Measurements from ENCODE around the gene GAN. TPM values are rescaled to one million over a fixed set of nuclear protein-coding genes. Genes with fewer than 3 reads are reported as not detected.
"Not testable (repeated sequence)": the region's sequence is repeated elsewhere in the genome, so short reads cannot be mapped to it uniquely, and the experiment has no call there.

GAN gene
- total RNA-seq, 1 donor from 2014 or later: 8.6 TPM

GRCh38 chr16:81416749-81417148, 102.0 kb downstream of the GAN start:
- no peak for TF ChIP-seq CTCF (IDR thresholded peaks at IDR 0.05)
- CTCF ChIA-PET: interaction anchor here (0.8 kb wide), 1 partner anchor 280 kb away, joined by 3 read pairs; no protein-coding TSS in a partner anchor
- H3K27me3 Mint-ChIP-seq: no peaks in the 10 kb centered on the region
- H3K36me3 Mint-ChIP-seq (ENCODE audit: low read depth): no peaks in the 10 kb centered on the region
- H3K9me3 Mint-ChIP-seq: no peaks in the 10 kb centered on the region
- ATAC-seq (ENCODE audit: low read depth): no peak
- H3K27ac Mint-ChIP-seq: no peak overlapping the region
- H3K4me3 Mint-ChIP-seq: no peak overlapping the region
- intact Hi-C loops (cut with micrococcal nuclease): no loop called here
- H3K4me1 Mint-ChIP-seq: peaks cover 16% of the 10 kb centered on the region
- no peak for DNase-seq
- POLR2A ChIA-PET: interaction anchor here (0.7 kb wide), 1 partner anchor 652 kb away, joined by 5 read pairs; no protein-coding TSS in a partner anchor

DNA sequence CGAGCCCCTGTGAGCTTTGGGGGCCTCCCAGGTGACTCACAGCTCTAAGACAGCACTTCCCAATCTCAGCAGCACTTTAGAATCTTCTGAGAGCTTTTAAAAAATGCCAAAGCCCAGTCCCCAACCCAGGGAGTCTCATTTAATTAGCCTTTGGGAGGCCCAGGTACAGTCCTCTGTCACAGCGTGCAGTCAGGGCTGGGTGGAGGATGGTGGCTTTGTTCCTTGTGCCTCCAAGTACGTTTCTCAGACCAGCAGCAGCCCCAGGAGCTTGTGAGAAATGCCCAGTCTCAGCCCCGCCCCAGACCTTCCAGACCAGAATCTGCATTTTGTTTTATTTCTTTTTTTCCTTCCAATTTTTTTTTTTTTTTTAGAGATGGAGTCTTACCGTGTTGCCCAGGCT, 102.4 kb downstream of the GAN start:
- no peaks in the 10 kb centered on the region for H3K9me3 Mint-ChIP-seq
- intact Hi-C loops (cut with micrococcal nuclease): no loop called here
- H3K4me3 Mint-ChIP-seq: no peak overlapping the region
- no peaks in the 10 kb centered on the region for H3K27me3 Mint-ChIP-seq
- peak overlapping the region; percentile 56 for H3K27ac Mint-ChIP-seq
- no peak for TF ChIP-seq CTCF (IDR thresholded peaks at IDR 0.05)
- no peaks in the 10 kb centered on the region for H3K36me3 Mint-ChIP-seq (ENCODE audit: low read depth)
- no peak for DNase-seq
- ChIA-PET POLR2A (interaction anchor here (0.7 kb wide), 2 partner anchors 26 to 532 kb away, joined by 3 to 4 read pairs; no protein-coding TSS in a partner anchor), CTCF (interaction anchor here (0.8 kb wide), 1 partner anchor 280 kb away, joined by 3 read pairs; no protein-coding TSS in a partner anchor)
- no peak for ATAC-seq (ENCODE audit: low read depth)
- H3K4me1 Mint-ChIP-seq: peaks cover 16% of the 10 kb centered on the region

GRCh38 chr16:81419806-81420205, 105.0 kb downstream of the GAN start:
- no peak overlapping the region for H3K4me3 Mint-ChIP-seq
- no peaks in the 10 kb centered on the region for H3K36me3 Mint-ChIP-seq (ENCODE audit: low read depth)
- H3K4me1 Mint-ChIP-seq: peaks cover 21% of the 10 kb centered on the region
- ATAC-seq (ENCODE audit: low read depth): no peak
- TF ChIP-seq CTCF (IDR thresholded peaks at IDR 0.05): no peak
- H3K27me3 Mint-ChIP-seq: no peaks in the 10 kb centered on the region
- ChIA-PET POLR2A (no interaction called here), CTCF (no interaction called here)
- no peaks in the 10 kb centered on the region for H3K9me3 Mint-ChIP-seq
- H3K27ac Mint-ChIP-seq: no peak overlapping the region
- intact Hi-C loops (cut with micrococcal nuclease): no loop called here
- no peak for DNase-seq

DNA sequence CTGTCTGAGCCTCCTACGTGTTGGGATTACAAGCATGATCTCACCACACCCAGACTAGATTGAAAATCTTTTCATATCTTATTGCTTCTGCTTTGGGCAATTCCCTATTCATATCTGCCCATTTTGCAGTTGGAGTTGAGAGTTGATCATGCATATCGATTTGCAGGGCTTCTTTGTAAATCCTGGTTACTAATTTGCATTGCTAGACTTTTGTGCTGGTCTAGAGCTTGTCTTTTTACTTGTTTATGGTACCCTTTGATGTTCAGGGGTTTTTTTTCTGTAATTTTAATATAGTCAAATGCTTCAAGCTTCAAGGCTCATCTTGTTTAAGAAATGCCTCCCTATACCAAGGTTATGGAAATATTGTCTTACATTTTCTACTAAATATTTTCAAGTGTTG, 106.4 kb downstream of the GAN start:
- TF ChIP-seq CTCF (IDR thresholded peaks at IDR 0.05): no peak
- H3K4me3 Mint-ChIP-seq: no peak overlapping the region
- no peaks in the 10 kb centered on the region for H3K36me3 Mint-ChIP-seq (ENCODE audit: low read depth)
- H3K4me1 Mint-ChIP-seq: peaks cover 30% of the 10 kb centered on the region
- intact Hi-C loops (cut with micrococcal nuclease): no loop called here
- ATAC-seq (ENCODE audit: low read depth): peak; percentile 33
- no peaks in the 10 kb centered on the region for H3K27me3 Mint-ChIP-seq
- ChIA-PET POLR2A (interaction anchor here (0.6 to 1.0 kb wide), 2 partner anchors 9 to 49 kb away, joined by 3 to 4 read pairs; no protein-coding TSS in a partner anchor), CTCF (no interaction called here)
- DNase-seq: no peak
- no peak overlapping the region for H3K27ac Mint-ChIP-seq
- H3K9me3 Mint-ChIP-seq: no peaks in the 10 kb centered on the region

DNA sequence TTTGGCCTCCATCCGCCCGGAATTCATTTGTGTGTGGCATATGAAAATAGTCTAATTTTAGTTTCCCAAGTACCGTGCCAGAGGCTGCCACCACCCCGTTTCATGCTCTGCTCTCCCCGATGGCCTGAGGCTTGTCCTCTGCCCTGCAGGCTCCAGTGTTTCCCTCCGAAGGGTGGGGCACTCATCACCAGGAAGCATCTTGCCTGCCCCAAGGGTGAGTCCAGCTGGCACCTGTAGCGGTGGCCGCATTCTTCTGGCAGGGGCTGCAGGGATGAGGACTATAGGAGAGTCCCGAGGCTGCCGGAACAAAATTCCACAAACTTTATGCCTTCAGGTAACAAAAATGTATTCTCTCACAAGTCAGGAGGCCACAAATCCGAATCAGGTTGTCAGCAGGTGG, 106.8 kb downstream of the GAN start:
- POLR2A ChIA-PET: interaction anchor here (1.0 kb wide), 1 partner anchor 49 kb away, joined by 3 read pairs; no protein-coding TSS in a partner anchor
- no peaks in the 10 kb centered on the region for H3K36me3 Mint-ChIP-seq (ENCODE audit: low read depth)
- no peaks in the 10 kb centered on the region for H3K9me3 Mint-ChIP-seq
- intact Hi-C loops (cut with micrococcal nuclease): no loop called here
- no peak overlapping the region for H3K4me3 Mint-ChIP-seq
- no peak overlapping the region for H3K27ac Mint-ChIP-seq
- no peak for DNase-seq
- ATAC-seq (ENCODE audit: low read depth): no peak
- CTCF ChIA-PET: no interaction called here
- no peaks in the 10 kb centered on the region for H3K27me3 Mint-ChIP-seq
- H3K4me1 Mint-ChIP-seq: peaks cover 32% of the 10 kb centered on the region
- TF ChIP-seq CTCF (IDR thresholded peaks at IDR 0.05): no peak

DNA sequence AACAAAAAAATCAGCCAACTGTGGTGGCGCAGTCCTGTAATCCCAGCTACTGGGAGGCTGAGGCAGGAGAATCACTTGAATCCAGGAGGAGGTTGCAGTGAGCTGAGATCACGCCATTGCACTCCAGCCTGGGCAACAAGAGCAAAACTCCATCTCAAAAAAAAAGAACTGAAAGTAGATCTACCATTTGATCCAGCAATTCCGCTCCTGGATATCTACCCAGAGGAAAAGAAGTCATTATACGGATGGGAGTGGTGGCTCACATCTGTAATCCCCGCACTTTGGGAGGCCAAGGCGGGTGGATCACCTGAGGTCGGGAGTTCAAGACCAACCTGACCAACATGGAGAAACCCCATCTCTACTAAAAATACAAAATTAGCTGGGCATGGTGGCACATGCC, 107.4 kb downstream of the GAN start:
- DNase-seq, CTCF ChIA-PET: not testable (repeated sequence)

More for the DNA sequence above, 107.4 kb downstream of the GAN start:
- H3K27ac Mint-ChIP-seq; H3K4me3 Mint-ChIP-seq; H3K9me3 Mint-ChIP-seq; intact Hi-C loops (cut with micrococcal nuclease); H3K36me3 Mint-ChIP-seq (ENCODE audit: low read depth); POLR2A ChIA-PET; H3K27me3 Mint-ChIP-seq; ATAC-seq (ENCODE audit: low read depth): not testable (repeated sequence)
- peaks cover 32% of the 10 kb centered on the region for H3K4me1 Mint-ChIP-seq
